ENCODE data around the gene TNFRSF19.

The TNFRSF19 gene

DNA sequence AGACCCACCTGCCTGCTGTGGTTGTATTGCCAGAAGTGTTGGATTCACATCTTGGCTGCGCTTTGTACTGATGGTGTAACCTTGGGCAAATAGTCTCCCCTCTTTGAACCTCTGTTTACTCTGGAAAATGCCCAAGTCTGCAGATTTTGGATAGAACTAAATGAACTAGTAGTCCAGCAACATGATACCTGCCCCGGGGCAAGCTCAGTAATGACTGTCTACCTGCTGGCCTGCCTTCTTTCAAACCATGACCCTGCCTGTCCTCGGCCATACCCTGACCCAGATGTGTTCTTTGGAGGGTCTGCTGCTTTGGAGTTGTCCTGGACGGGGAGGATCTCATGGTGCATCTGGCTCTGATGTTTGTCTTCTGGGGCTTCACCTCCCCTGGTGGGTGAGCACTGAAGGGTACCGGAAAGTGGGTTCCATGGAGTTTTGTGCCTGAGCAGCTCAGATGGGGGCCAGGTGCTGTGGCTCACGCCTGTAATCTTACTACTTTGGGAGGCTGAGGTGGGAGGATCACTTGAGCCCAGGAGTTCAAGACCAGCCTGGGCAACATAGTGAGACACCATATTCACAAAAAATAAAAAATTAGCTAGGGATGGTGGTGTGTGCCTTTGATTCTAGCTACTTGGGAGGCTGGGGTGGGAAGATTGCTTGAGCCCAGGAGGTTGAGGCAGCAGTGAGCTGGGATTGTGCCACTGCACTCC is 59.5 kb downstream of the TNFRSF19 start:
- Histone ChIP-seq H3K27ac (ENCODE audit: poor library complexity, severe bottlenecking) (no peak overlapping the region), H3K27me3 (ENCODE audit: insufficient read depth, poor library complexity, severe bottlenecking) (no peaks in the 10 kb centered on the region), H3K4me3 (ENCODE audit: severe bottlenecking) (no peak overlapping the region), H3K36me3 (ENCODE audit: low read depth) (no peaks in the 10 kb centered on the region), H3K4me1 (ENCODE audit: insufficient read depth, poor library complexity, severe bottlenecking) (no peaks in the 10 kb centered on the region), H3K9me3 (ENCODE audit: severe bottlenecking) (no peaks in the 10 kb centered on the region)
- ATAC-seq (ENCODE audit: low read depth) (no peak), DNase-seq (ENCODE audit: low spot score) (no peak)
- TF ChIP-seq, protein P1, sequence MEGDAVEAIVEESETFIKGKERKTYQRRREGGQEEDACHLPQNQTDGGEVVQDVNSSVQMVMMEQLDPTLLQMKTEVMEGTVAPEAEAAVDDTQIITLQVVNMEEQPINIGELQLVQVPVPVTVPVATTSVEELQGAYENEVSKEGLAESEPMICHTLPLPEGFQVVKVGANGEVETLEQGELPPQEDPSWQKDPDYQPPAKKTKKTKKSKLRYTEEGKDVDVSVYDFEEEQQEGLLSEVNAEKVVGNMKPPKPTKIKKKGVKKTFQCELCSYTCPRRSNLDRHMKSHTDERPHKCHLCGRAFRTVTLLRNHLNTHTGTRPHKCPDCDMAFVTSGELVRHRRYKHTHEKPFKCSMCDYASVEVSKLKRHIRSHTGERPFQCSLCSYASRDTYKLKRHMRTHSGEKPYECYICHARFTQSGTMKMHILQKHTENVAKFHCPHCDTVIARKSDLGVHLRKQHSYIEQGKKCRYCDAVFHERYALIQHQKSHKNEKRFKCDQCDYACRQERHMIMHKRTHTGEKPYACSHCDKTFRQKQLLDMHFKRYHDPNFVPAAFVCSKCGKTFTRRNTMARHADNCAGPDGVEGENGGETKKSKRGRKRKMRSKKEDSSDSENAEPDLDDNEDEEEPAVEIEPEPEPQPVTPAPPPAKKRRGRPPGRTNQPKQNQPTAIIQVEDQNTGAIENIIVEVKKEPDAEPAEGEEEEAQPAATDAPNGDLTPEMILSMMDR (IDR thresholded peaks at IDR 0.05; ENCODE audit: poor library complexity, severe bottlenecking), result no peak

DNA sequence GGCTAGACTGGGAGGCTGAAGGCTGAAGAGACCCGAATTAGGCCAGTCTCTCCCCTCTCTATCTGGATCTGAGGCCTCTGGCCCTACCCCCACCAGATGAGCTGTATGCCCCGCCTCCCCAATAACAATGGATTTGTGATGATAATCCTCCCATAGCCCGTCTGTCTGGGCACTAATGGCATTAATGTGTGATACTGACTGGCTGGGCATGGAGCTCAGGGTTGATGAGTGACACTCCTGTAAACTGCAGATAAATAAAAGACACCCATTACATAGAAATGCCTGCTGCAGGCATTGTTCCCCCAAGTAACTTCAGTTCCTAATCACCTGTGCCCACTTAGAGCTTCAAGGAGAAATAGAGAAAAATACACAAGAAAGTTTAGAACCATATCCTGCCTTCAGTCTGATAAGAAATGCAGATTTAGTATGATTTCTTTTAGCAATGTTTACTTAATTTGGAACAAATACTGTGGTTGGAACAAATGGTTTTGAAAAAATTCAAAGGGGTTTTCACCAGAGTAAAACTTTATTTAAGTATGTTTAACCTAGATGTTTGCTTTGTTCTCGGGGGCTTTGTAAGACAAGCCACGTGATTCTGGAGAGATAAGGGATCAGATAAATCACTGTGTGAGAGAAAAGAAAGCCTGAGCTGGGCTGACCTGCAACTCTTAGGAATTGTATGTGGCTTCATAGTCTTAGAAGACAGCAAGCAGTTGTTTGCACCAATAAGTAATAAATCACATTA is 60.3 kb downstream of the TNFRSF19 start:
- Histone ChIP-seq H3K4me1 (ENCODE audit: insufficient read depth, poor library complexity, severe bottlenecking) (no peaks in the 10 kb centered on the region), H3K27ac (ENCODE audit: poor library complexity, severe bottlenecking) (no peak overlapping the region), H3K27me3 (ENCODE audit: insufficient read depth, poor library complexity, severe bottlenecking) (no peaks in the 10 kb centered on the region), H3K9me3 (ENCODE audit: severe bottlenecking) (no peaks in the 10 kb centered on the region), H3K36me3 (ENCODE audit: low read depth) (no peaks in the 10 kb centered on the region), H3K4me3 (ENCODE audit: severe bottlenecking) (no peak overlapping the region)
- ATAC-seq (ENCODE audit: low read depth) (no peak), DNase-seq (ENCODE audit: low spot score) (no peak)
- TF ChIP-seq, protein P1 (IDR thresholded peaks at IDR 0.05; ENCODE audit: poor library complexity, severe bottlenecking), result no peak

DNA sequence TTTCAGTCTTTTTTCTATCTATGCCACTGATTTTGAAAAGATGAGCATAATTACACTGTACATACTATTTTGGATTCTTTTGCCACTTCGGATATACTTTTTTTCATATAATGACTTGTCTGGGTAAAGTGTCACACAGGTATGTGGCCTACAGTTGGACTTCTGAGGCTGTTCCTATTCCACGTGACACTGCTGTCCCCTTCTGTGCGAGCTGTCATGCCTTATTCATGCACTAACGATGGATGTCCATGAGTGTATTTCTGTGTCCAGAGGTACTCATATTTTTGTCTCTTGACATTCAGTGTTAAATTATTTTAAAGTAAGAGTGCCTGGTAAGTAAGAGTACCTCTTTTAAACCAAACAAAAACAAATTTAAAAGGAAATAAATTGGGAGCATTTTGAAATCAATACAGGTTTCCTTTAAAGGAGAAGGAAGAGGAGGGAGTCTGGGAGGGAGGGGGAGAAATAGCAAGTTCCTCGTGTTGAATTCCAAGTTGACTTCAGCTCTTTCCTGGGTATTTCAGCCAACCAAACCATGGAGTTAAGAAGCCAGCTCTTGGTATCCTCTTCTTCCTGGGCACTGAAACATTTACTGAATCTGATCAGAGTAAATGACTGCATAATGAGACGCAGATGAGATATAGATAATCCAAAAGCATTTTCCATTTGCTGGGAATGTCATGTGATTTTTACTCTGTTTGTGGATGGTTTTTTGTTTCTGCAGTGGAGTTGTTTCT is 61.3 kb downstream of the TNFRSF19 start:
- Histone ChIP-seq H3K4me1 (ENCODE audit: insufficient read depth, poor library complexity, severe bottlenecking) (no peaks in the 10 kb centered on the region), H3K27ac (ENCODE audit: poor library complexity, severe bottlenecking) (no peak overlapping the region), H3K36me3 (ENCODE audit: low read depth) (no peaks in the 10 kb centered on the region), H3K4me3 (ENCODE audit: severe bottlenecking) (no peak overlapping the region), H3K27me3 (ENCODE audit: insufficient read depth, poor library complexity, severe bottlenecking) (no peaks in the 10 kb centered on the region), H3K9me3 (ENCODE audit: severe bottlenecking) (no peaks in the 10 kb centered on the region)
- no peak for ATAC-seq (ENCODE audit: low read depth)
- DNase-seq (ENCODE audit: low spot score), result no peak
- TF ChIP-seq, protein P1 (IDR thresholded peaks at IDR 0.05; ENCODE audit: poor library complexity, severe bottlenecking), result no peak

DNA sequence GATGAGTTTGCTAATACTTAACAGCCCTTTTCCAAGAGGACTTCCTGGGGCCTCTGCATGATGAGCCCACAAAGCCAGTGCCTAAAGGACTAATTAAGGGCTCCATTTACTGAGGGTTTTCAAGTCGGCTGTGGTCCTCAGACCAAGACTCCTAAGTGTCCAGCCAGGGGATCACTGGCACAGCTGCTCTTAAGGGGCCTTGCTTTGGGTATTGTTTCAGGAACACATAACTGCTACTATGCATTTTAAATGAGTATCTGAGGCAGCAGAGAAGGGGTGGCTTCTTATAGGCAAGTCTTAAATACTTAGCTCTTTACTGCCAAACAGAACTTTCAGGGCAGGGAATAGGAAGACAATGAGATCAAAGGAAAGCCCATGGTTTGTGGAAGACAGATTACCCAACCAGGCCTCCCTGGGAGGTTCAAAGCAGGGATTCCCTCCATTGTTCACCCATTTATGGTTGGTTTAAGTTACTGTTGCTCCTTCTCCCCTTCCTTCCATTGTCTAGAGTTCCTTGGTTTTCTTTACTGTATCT is 61.9 kb downstream of the TNFRSF19 start:
- DNase-seq (ENCODE audit: low spot score) (no peak), ATAC-seq (ENCODE audit: low read depth) (no peak)
- Histone ChIP-seq H3K4me3 (ENCODE audit: severe bottlenecking) (no peak overlapping the region), H3K27ac (ENCODE audit: poor library complexity, severe bottlenecking) (no peak overlapping the region), H3K4me1 (ENCODE audit: insufficient read depth, poor library complexity, severe bottlenecking) (no peaks in the 10 kb centered on the region), H3K36me3 (ENCODE audit: low read depth) (no peaks in the 10 kb centered on the region), H3K27me3 (ENCODE audit: insufficient read depth, poor library complexity, severe bottlenecking) (no peaks in the 10 kb centered on the region), H3K9me3 (ENCODE audit: severe bottlenecking) (no peaks in the 10 kb centered on the region)
- TF ChIP-seq, protein P1 (IDR thresholded peaks at IDR 0.05; ENCODE audit: poor library complexity, severe bottlenecking), result no peak
